H9 (cell line): ENCODE results near the gene KIAA0930. TPM values are rescaled to one million over a fixed set of nuclear protein-coding genes. Genes with fewer than 3 reads are reported as not detected.

Experiments
- DNase-seq: peaks from one replicate; pipeline ENCODE4 v3.0.0-alpha.2; 2017
- H2AFZ ChIP-seq: one replicate; pipeline ENCODE4 v1.6.1; 2013; ENCODE audit warnings: mild to moderate bottlenecking, low read length, control low read depth, moderate library complexity
- H2AK5ac ChIP-seq: 2 replicates; pipeline ENCODE4 v1.6.1; 2013; ENCODE audit warnings: low read length, control low read depth, mixed read lengths; ENCODE audit not compliant: insufficient read length
- H2BK120ac ChIP-seq: one replicate; pipeline ENCODE4 v1.6.1; 2013; ENCODE audit warnings: low read depth, mild to moderate bottlenecking, low read length, control low read depth, inconsistent platforms; ENCODE audit not compliant: poor library complexity, severe bottlenecking
- H2BK12ac ChIP-seq: 2 replicates; pipeline ENCODE4 v1.6.1; 2013; ENCODE audit warnings: low read length, control low read depth, mixed read lengths, low read depth; ENCODE audit not compliant: insufficient read length
- H2BK15ac ChIP-seq: 2 replicates; pipeline ENCODE4 v1.6.1; 2013; ENCODE audit warnings: low read depth, low read length, control low read depth
- H2BK20ac ChIP-seq: one replicate; pipeline ENCODE4 v1.6.1; 2013; ENCODE audit warnings: low read depth, mild to moderate bottlenecking, low read length, control low read depth, inconsistent platforms; ENCODE audit not compliant: poor library complexity, severe bottlenecking
- H2BK5ac ChIP-seq: 2 replicates; pipeline ENCODE4 v1.6.1; 2013; ENCODE audit warnings: low read length, control low read depth, mixed read lengths; ENCODE audit not compliant: insufficient read length
- H3K14ac ChIP-seq: 2 replicates; pipeline ENCODE4 v1.6.1; 2013; ENCODE audit warnings: low read length, control low read depth; ENCODE audit not compliant: insufficient read depth
- H3K18ac ChIP-seq: 2 replicates; pipeline ENCODE4 v1.6.1; 2013; ENCODE audit warnings: low read depth, mild to moderate bottlenecking, mixed read lengths, low read length, control low read depth; ENCODE audit not compliant: insufficient read length
- H3K23ac ChIP-seq: 2 replicates; pipeline ENCODE4 v1.6.1; 2013; ENCODE audit warnings: low read length, control low read depth, mixed read lengths, low read depth; ENCODE audit not compliant: insufficient read length
- H3K23me2 ChIP-seq: 2 replicates; pipeline ENCODE4 v1.6.1; 2013; ENCODE audit warnings: low read depth, mild to moderate bottlenecking, mixed read lengths, low read length, control low read depth; ENCODE audit not compliant: insufficient read length, poor library complexity, severe bottlenecking
- H3K27ac ChIP-seq: 2 replicates; pipeline ENCODE4 v1.5.1; 2013; ENCODE audit warnings: low read length, control low read depth, mixed read lengths, low read depth; ENCODE audit not compliant: insufficient read length
- H3K27me3 ChIP-seq: 2 replicates; pipeline ENCODE4 v1.6.1; 2013; ENCODE audit warnings: low read length, control low read depth, inconsistent platforms; ENCODE audit not compliant: insufficient read depth
- H3K4ac ChIP-seq: 2 replicates; pipeline ENCODE4 v1.6.1; 2013; ENCODE audit warnings: low read depth, mild to moderate bottlenecking, control low read depth, inconsistent platforms, low read length, moderate library complexity
- H3K4me1 ChIP-seq: 2 replicates; pipeline ENCODE4 v1.6.1; 2013; ENCODE audit warnings: low read length, control low read depth, inconsistent platforms; ENCODE audit not compliant: insufficient read depth
- H3K4me2 ChIP-seq: 2 replicates; pipeline ENCODE4 v1.6.1; 2013; ENCODE audit warnings: low read length, control low read depth, mixed read lengths; ENCODE audit not compliant: insufficient read length, insufficient read depth
- H3K56ac ChIP-seq: 2 replicates; pipeline ENCODE4 v1.6.1; 2013; ENCODE audit warnings: low read depth, mild to moderate bottlenecking, mixed read lengths, low read length, control low read depth; ENCODE audit not compliant: insufficient read length
- H3K79me1 ChIP-seq: 2 replicates; pipeline ENCODE4 v1.6.1; 2013; ENCODE audit warnings: low read depth, mild to moderate bottlenecking, moderate library complexity, low read length, control low read depth, inconsistent platforms; ENCODE audit not compliant: insufficient read depth, poor library complexity, severe bottlenecking
- H3K79me2 ChIP-seq: 2 replicates; pipeline ENCODE4 v1.6.1; 2013; ENCODE audit warnings: low read length, control low read depth, inconsistent platforms; ENCODE audit not compliant: insufficient read depth
- H3K9ac ChIP-seq: 2 replicates; pipeline ENCODE4 v1.6.1; 2013; ENCODE audit warnings: low read length, control low read depth, mixed read lengths; ENCODE audit not compliant: insufficient read length; ENCODE audit errors: extremely low read depth
- H3K9me3 ChIP-seq: one replicate; pipeline ENCODE4 v1.6.1; 2013; ENCODE audit warnings: low read depth, low read length, inconsistent platforms; ENCODE audit not compliant: control insufficient read depth
- H3T11ph ChIP-seq: one replicate; pipeline ENCODE4 v1.6.1; 2013; ENCODE audit warnings: mild to moderate bottlenecking, low read length, control low read depth, inconsistent platforms
- H4K20me1 ChIP-seq: one replicate; pipeline ENCODE4 v1.6.1; 2013; ENCODE audit not compliant: control insufficient read depth, insufficient read length, insufficient read depth
- H4K5ac ChIP-seq: 2 replicates; pipeline ENCODE4 v1.6.1; 2013; ENCODE audit warnings: low read depth, mild to moderate bottlenecking, mixed read lengths, low read length, control low read depth; ENCODE audit not compliant: insufficient read length
- H4K8ac ChIP-seq: replicated peaks from 2 replicates; pipeline ENCODE4 v1.6.1; 2013; ENCODE audit warnings: low read length, control low read depth, mixed read lengths, low read depth; ENCODE audit not compliant: insufficient read length
- H4K91ac ChIP-seq: 2 replicates; pipeline ENCODE4 v1.6.1; 2013; ENCODE audit warnings: low read depth, mild to moderate bottlenecking, moderate library complexity, mixed read lengths, low read length, control low read depth; ENCODE audit not compliant: insufficient read length
- H3K27ac Mint-ChIP-seq, 3 experiments: 2 replicates in 2 of 3; 3 replicates in 1 of 3; pipeline ENCODE4 v1.8.0; 2020 to 2021; ENCODE audit warnings: mixed read lengths in 3 of 3, mild to moderate bottlenecking in 1 of 3, moderate library complexity in 1 of 3
- H3K27me3 Mint-ChIP-seq: 2 replicates; pipeline ENCODE4 v1.8.0; 2021; ENCODE audit warnings: low read depth, mild to moderate bottlenecking, moderate library complexity, mixed read lengths
- H3K36me3 Mint-ChIP-seq, 3 experiments: 2 replicates in 2 of 3; 3 replicates in 1 of 3; pipeline ENCODE4 v1.8.0; 2020 to 2021; ENCODE audit warnings: low read depth in 3 of 3, mixed read lengths in 3 of 3; ENCODE audit not compliant: insufficient read depth in 1 of 3
- H3K4me1 Mint-ChIP-seq, 2 experiments: 2 replicates each; pipeline ENCODE4 v1.8.0; 2020; ENCODE audit warnings: mixed read lengths in 2 of 2
- H3K4me3 Mint-ChIP-seq, 2 experiments: 2 replicates in 1 of 2; 3 replicates in 1 of 2; pipeline ENCODE4 v1.8.0; 2020 to 2021; ENCODE audit warnings: mild to moderate bottlenecking in 2 of 2, mixed read lengths in 2 of 2, moderate library complexity in 1 of 2
- H3K9me3 Mint-ChIP-seq, 2 experiments: 2 replicates in 1 of 2; 3 replicates in 1 of 2; pipeline ENCODE4 v1.8.0; 2020; ENCODE audit warnings: mild to moderate bottlenecking in 2 of 2, mixed read lengths in 2 of 2, moderate library complexity in 1 of 2
- CTCF ChIP-seq: fragments of 200-600 bp; sonication (generic); conservative IDR thresholded peaks from 3 replicates; pipeline ENCODE4 v1.8.0; 2021; ENCODE audit warnings: antibody characterized with exemption, mild to moderate bottlenecking
- WGBS: extraction: QIAGEN DNeasy Blood & Tissue Kit; methylation state at CpG from one replicate; pipeline ENCODE4 v1.1.7; 2013; ENCODE audit warnings: missing lambda C conversion rate, low lambda C conversion rate, mixed read lengths; ENCODE audit not compliant: insufficient read length; ENCODE audit errors: extremely low coverage; 5-methylcytosine and 5-hydroxymethylcytosine counted together
- total RNA-seq: library from RNA; stranded (reverse); gene quantifications from 2 replicates; pipeline ENCODE4 v1.2.1, GENCODE V29; 2021

KIAA0930 gene
- total RNA-seq, 1 experiment from 2014 or later: 46.2 TPM

- Histone ChIP-seq H3K79me2 (no peaks in the 10 kb centered on the region), H3K79me1 (no peaks in the 10 kb centered on the region), H4K8ac (no peak overlapping the region), H3K4me2 (no peak overlapping the region), H4K5ac (no peak overlapping the region), H2BK20ac (no peak overlapping the region), H3K23ac (no peak overlapping the region), H4K91ac (no peak overlapping the region), H2AFZ (no peak overlapping the region), H2BK12ac (no peak overlapping the region), H3K9me3 (no peaks in the 10 kb centered on the region), H3K14ac (no peak overlapping the region), H4K20me1 (no peaks in the 10 kb centered on the region), H3K27me3 (peaks cover 5% of the 10 kb centered on the region; the same call in 1 of the 2 replicates), H3K56ac (no peak overlapping the region), H3K9ac (no peak overlapping the region), H2BK15ac (no peak overlapping the region), H3K4ac (no peak overlapping the region), H2AK5ac (no peak overlapping the region), H2BK120ac (no peak overlapping the region), H3K23me2 (peaks cover 9% of the 10 kb centered on the region), H2BK5ac (no peak overlapping the region), H3K4me1 (no peaks in the 10 kb centered on the region), H3K18ac (no peak overlapping the region), H3K27ac (no peak overlapping the region), H3T11ph (no peak overlapping the region)
- Mint-ChIP-seq H3K27ac (no peak overlapping the region), H3K9me3 (no peaks in the 10 kb centered on the region), H3K4me3 (no peak overlapping the region), H3K4me1 (peaks cover 6% of the 10 kb centered on the region in 2 experiments), H3K27me3 (peaks cover 57% of the 10 kb centered on the region), H3K36me3 (no peaks in the 10 kb centered on the region; a peak in 1 of 7 replicates)
- no peak for DNase-seq
- no CpG with 5 or more reads among the region's 3 CpGs for WGBS
- no peak for TF ChIP-seq CTCF
Observed at GRCh38 chr22:45280587-45280980, 39.9 kb upstream of the KIAA0930 start.
